ENCODE data around the gene TOX3.

GRCh38 chr16:52487849-52488457 lies 59.0 kb downstream of the TOX3 start:
- TF ChIP-seq, protein P1, sequence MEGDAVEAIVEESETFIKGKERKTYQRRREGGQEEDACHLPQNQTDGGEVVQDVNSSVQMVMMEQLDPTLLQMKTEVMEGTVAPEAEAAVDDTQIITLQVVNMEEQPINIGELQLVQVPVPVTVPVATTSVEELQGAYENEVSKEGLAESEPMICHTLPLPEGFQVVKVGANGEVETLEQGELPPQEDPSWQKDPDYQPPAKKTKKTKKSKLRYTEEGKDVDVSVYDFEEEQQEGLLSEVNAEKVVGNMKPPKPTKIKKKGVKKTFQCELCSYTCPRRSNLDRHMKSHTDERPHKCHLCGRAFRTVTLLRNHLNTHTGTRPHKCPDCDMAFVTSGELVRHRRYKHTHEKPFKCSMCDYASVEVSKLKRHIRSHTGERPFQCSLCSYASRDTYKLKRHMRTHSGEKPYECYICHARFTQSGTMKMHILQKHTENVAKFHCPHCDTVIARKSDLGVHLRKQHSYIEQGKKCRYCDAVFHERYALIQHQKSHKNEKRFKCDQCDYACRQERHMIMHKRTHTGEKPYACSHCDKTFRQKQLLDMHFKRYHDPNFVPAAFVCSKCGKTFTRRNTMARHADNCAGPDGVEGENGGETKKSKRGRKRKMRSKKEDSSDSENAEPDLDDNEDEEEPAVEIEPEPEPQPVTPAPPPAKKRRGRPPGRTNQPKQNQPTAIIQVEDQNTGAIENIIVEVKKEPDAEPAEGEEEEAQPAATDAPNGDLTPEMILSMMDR (IDR thresholded peaks at IDR 0.05), result no peak
- no peak for TF ChIP-seq ZFX (IDR thresholded peaks at IDR 0.05; ENCODE audit: borderline replicate concordance)
